RWPE2 (cell line): ENCODE results near the gene SLX4IP.
A peak's percentile ranks its signal among the peaks of the same experiment; 100 is the strongest.

ENCODE experiments used
- ATAC-seq: fragments of 200-7000 bp; cut with Tn5 transposase; 3 replicates; pipeline ENCODE4 v1.9.1; 2021; ENCODE audit warnings: low read depth
- DNase-seq: peaks from one replicate; pipeline ENCODE4 v3.0.0-alpha.2; 2020; ENCODE audit warnings: low spot score
- H3K27ac ChIP-seq: fragments of 450-650 bp; 2 replicates; pipeline ENCODE4 v1.5.1; 2017; ENCODE audit warnings: mild to moderate bottlenecking; ENCODE audit not compliant: poor library complexity, severe bottlenecking
- H3K27me3 ChIP-seq: fragments of 250-450 bp; sonication (Bioruptor Pico); 2 replicates; pipeline ENCODE4 v1.5.1; 2021; ENCODE audit warnings: mild to moderate bottlenecking, moderate library complexity; ENCODE audit not compliant: insufficient read depth, poor library complexity, severe bottlenecking
- H3K36me3 ChIP-seq: fragments of 250-450 bp; sonication (Bioruptor Pico); 2 replicates; pipeline ENCODE4 v1.5.1; 2020; ENCODE audit warnings: low read depth, mild to moderate bottlenecking, moderate library complexity
- H3K4me1 ChIP-seq: fragments of 250-450 bp; sonication (Bioruptor Pico); 2 replicates; pipeline ENCODE4 v1.5.1; 2021; ENCODE audit warnings: mild to moderate bottlenecking, moderate library complexity; ENCODE audit not compliant: insufficient read depth, poor library complexity, severe bottlenecking
- H3K4me3 ChIP-seq: fragments of 250-450 bp; sonication (Bioruptor Pico); 2 replicates; pipeline ENCODE4 v1.5.1; 2021; ENCODE audit warnings: mild to moderate bottlenecking, moderate library complexity; ENCODE audit not compliant: severe bottlenecking
- H3K9me3 ChIP-seq: fragments of 250-450 bp; sonication (Bioruptor Pico); 2 replicates; pipeline ENCODE4 v1.5.1; 2021; ENCODE audit warnings: mild to moderate bottlenecking, moderate library complexity; ENCODE audit not compliant: severe bottlenecking
- CTCF ChIP-seq: fragments of 450-650 bp; IDR thresholded peaks from one replicate; pipeline ENCODE4 v1.5.1; 2017; ENCODE audit warnings: mild to moderate bottlenecking, moderate library complexity; ENCODE audit not compliant: poor library complexity, severe bottlenecking

SLX4IP gene

GRCh38 chr20:10655720-10656669, 220.9 kb downstream of the SLX4IP start:
- ATAC-seq: no peak
- Histone ChIP-seq H3K4me3 (no peak overlapping the region), H3K36me3 (peaks cover 98% of the 10 kb centered on the region), H3K4me1 (peaks cover 22% of the 10 kb centered on the region), H3K9me3 (no peaks in the 10 kb centered on the region), H3K27me3 (no peaks in the 10 kb centered on the region), H3K27ac (peak overlapping the region; percentile 33)
- no peak for DNase-seq
- no peak for TF ChIP-seq CTCF

GRCh38 chr20:10657453-10657852, 222.3 kb downstream of the SLX4IP start:
- Histone ChIP-seq H3K36me3 (peaks cover 98% of the 10 kb centered on the region), H3K27me3 (no peaks in the 10 kb centered on the region), H3K27ac (no peak overlapping the region), H3K4me3 (no peak overlapping the region), H3K4me1 (peaks cover 26% of the 10 kb centered on the region), H3K9me3 (no peaks in the 10 kb centered on the region)
- DNase-seq (no peak), ATAC-seq (no peak)
- TF ChIP-seq CTCF: no peak

- no peak overlapping the region for H3K27ac ChIP-seq
These were observed 223.1 kb downstream of the SLX4IP start for GRCh38 chr20:10658051-10658823.

GRCh38 chr20:10658876-10659632, 223.9 kb downstream of the SLX4IP start:
- Histone ChIP-seq H3K36me3 (peaks cover 100% of the 10 kb centered on the region), H3K4me3 (no peak overlapping the region), H3K9me3 (no peaks in the 10 kb centered on the region), H3K27me3 (no peaks in the 10 kb centered on the region), H3K4me1 (peaks cover 29% of the 10 kb centered on the region), H3K27ac (no peak overlapping the region)
- TF ChIP-seq CTCF: no peak
- no peak for DNase-seq
- no peak for ATAC-seq

More at GRCh38 chr20:10658051-10658823, 223.1 kb downstream of the SLX4IP start:
- DNase-seq (no peak), ATAC-seq (no peak)
- peaks cover 98% of the 10 kb centered on the region for H3K36me3 ChIP-seq
- no peaks in the 10 kb centered on the region for H3K27me3 ChIP-seq
- no peak for TF ChIP-seq CTCF
- H3K4me3 ChIP-seq: no peak overlapping the region
- no peaks in the 10 kb centered on the region for H3K9me3 ChIP-seq
- peaks cover 26% of the 10 kb centered on the region for H3K4me1 ChIP-seq
